Natural killer cell (primary cell): ENCODE data around the gene GULP1. TPM values are rescaled to one million over a fixed set of nuclear protein-coding genes. Genes with fewer than 3 reads are reported as not detected.

ENCODE experiments used
- ATAC-seq, 3 donors: fragments of 150-1000 bp in 2 of 3; fragments of 200-7000 bp in 1 of 3; cut with Tn5 transposase; 1 replicate in 1 of 3; 2 replicates in 2 of 3; pipeline ENCODE4 v1.10.0; 2021; ENCODE audit warnings: mild to moderate bottlenecking in 2 of 3, moderate library complexity in 2 of 3
- DNase-seq, 2 donors: peaks; one replicate each; pipeline versions ENCODE4 v3.0.0 to v3.0.0-alpha.2; 2013 to 2021; ENCODE audit warnings: mixed read lengths in 1 of 2
- H3K27ac ChIP-seq: one replicate; pipeline ENCODE4 v1.5.1; 2013; ENCODE audit warnings: mild to moderate bottlenecking, low read length
- H3K27me3 ChIP-seq: one replicate; pipeline ENCODE4 v1.6.1; 2013; ENCODE audit warnings: low read length; ENCODE audit not compliant: control insufficient read depth, insufficient read depth
- H3K36me3 ChIP-seq: one replicate; pipeline ENCODE4 v1.6.1; 2013; ENCODE audit warnings: low read length; ENCODE audit not compliant: control insufficient read depth, insufficient read depth
- H3K4me1 ChIP-seq: one replicate; pipeline ENCODE4 v1.6.1; 2013; ENCODE audit warnings: low read length; ENCODE audit not compliant: control insufficient read depth, insufficient read depth
- H3K4me3 ChIP-seq: one replicate; pipeline ENCODE4 v1.5.1; 2013; ENCODE audit warnings: low read length
- H3K9me3 ChIP-seq: one replicate; pipeline ENCODE4 v1.6.1; 2013; ENCODE audit warnings: low read length; ENCODE audit not compliant: control insufficient read depth, insufficient read depth
- H3K27ac Mint-ChIP-seq, 2 donors: one replicate each; pipeline ENCODE4 v1.8.0; 2022; ENCODE audit warnings: mild to moderate bottlenecking in 2 of 2, mixed read lengths in 2 of 2, moderate library complexity in 1 of 2
- H3K27me3 Mint-ChIP-seq, 2 donors: one replicate each; pipeline ENCODE4 v1.8.0; 2022; ENCODE audit warnings: low read depth in 2 of 2, mixed read lengths in 2 of 2
- H3K36me3 Mint-ChIP-seq: one replicate; pipeline ENCODE4 v1.8.0; 2022; ENCODE audit warnings: mixed read lengths
- H3K4me1 Mint-ChIP-seq, 2 donors: one replicate each; pipeline ENCODE4 v1.8.0; 2022; ENCODE audit warnings: mixed read lengths in 2 of 2
- H3K4me3 Mint-ChIP-seq: one replicate; pipeline ENCODE4 v1.8.0; 2022; ENCODE audit warnings: mild to moderate bottlenecking, moderate library complexity, mixed read lengths
- H3K9me3 Mint-ChIP-seq, 2 donors: one replicate each; pipeline ENCODE4 v1.8.0; 2022; ENCODE audit warnings: mixed read lengths in 2 of 2
- CTCF ChIP-seq: fragments of 200-600 bp; IDR thresholded peaks from one replicate; pipeline ENCODE4 v1.8.0; 2022; ENCODE audit warnings: antibody characterized with exemption
- WGBS: methylation state at CpG from one replicate; pipeline ENCODE4 v1.1.7; 2013; ENCODE audit warnings: missing lambda C conversion rate; ENCODE audit not compliant: insufficient coverage; 5-methylcytosine and 5-hydroxymethylcytosine counted together
- intact Hi-C: fragments of 100-400 bp; cut with micrococcal nuclease; formaldehyde crosslinking; loops from one replicate; pipeline ENCODE4 v1.14.2; 2022
- total RNA-seq, 4 donors: library from RNA; stranded (reverse); fragments of 120-200 nt in 1 of 4; gene quantifications; one replicate each; pipeline versions ENCODE4 v1.2.3 to v1.2.4, GENCODE V29; 2013 to 2022

Gene GULP1
- total RNA-seq, 3 donors from 2014 or later (not counting 1 experiment from before 2014, with no cell fraction given): not detected

- Mint-ChIP-seq H3K9me3 (peaks cover 6 to 13% of the 10 kb centered on the region in 2 donors), H3K36me3 (no peaks in the 10 kb centered on the region), H3K27ac (no peak overlapping the region), H3K4me1 (no peaks in the 10 kb centered on the region), H3K4me3 (no peak overlapping the region), H3K27me3 (no peaks in the 10 kb centered on the region)
- ATAC-seq: no peak
- Histone ChIP-seq H3K36me3 (no peaks in the 10 kb centered on the region), H3K9me3 (no peaks in the 10 kb centered on the region), H3K27me3 (no peaks in the 10 kb centered on the region), H3K4me3 (no peak overlapping the region), H3K4me1 (no peaks in the 10 kb centered on the region), H3K27ac (no peak overlapping the region)
- 68% methylated on average over 3 of the region's 3 CpGs for WGBS
- intact Hi-C loops: no loop called here
- DNase-seq: no peak
- no peak for TF ChIP-seq CTCF
Measured at GRCh38 chr2:188345020-188345419, 53.3 kb downstream of the GULP1 start.

GRCh38 chr2:188345426-188345825 lies 53.8 kb downstream of the GULP1 start:
- H3K4me3 ChIP-seq: no peak overlapping the region
- ATAC-seq: no peak
- H3K4me3 Mint-ChIP-seq: no peak overlapping the region
- DNase-seq: no peak
- no peaks in the 10 kb centered on the region for H3K27me3 Mint-ChIP-seq
- no peaks in the 10 kb centered on the region for H3K36me3 ChIP-seq
- H3K27me3 ChIP-seq: no peaks in the 10 kb centered on the region
- H3K9me3 Mint-ChIP-seq: peaks cover 6 to 13% of the 10 kb centered on the region in 2 donors
- H3K27ac ChIP-seq: no peak overlapping the region
- H3K36me3 Mint-ChIP-seq: no peaks in the 10 kb centered on the region
- no peak for TF ChIP-seq CTCF
- H3K4me1 ChIP-seq: no peaks in the 10 kb centered on the region
- intact Hi-C loops: no loop called here
- no peak overlapping the region for H3K27ac Mint-ChIP-seq
- no peaks in the 10 kb centered on the region for H3K9me3 ChIP-seq
- no peaks in the 10 kb centered on the region for H3K4me1 Mint-ChIP-seq

- ATAC-seq (no peak), DNase-seq (no peak)
- Mint-ChIP-seq H3K4me1 (no peaks in the 10 kb centered on the region), H3K36me3 (no peaks in the 10 kb centered on the region), H3K27me3 (no peaks in the 10 kb centered on the region), H3K4me3 (no peak overlapping the region), H3K9me3 (peaks cover 6 to 15% of the 10 kb centered on the region in 2 donors), H3K27ac (no peak overlapping the region)
- Histone ChIP-seq H3K27me3 (no peaks in the 10 kb centered on the region), H3K9me3 (no peaks in the 10 kb centered on the region), H3K4me1 (no peaks in the 10 kb centered on the region), H3K4me3 (no peak overlapping the region), H3K27ac (no peak overlapping the region), H3K36me3 (no peaks in the 10 kb centered on the region)
- intact Hi-C loops: no loop called here
- no peak for TF ChIP-seq CTCF
- 69% methylated on average over 2 of the region's 3 CpGs for WGBS
Measured at GRCh38 chr2:188345831-188346458, 54.3 kb downstream of the GULP1 start.

- H3K9me3 ChIP-seq: peaks cover 8% of the 10 kb centered on the region
- no CpG with 5 or more reads among the region's 1 CpG for WGBS
- Mint-ChIP-seq H3K9me3 (peaks cover 10 to 15% of the 10 kb centered on the region in 2 donors), H3K27ac (no peak overlapping the region), H3K27me3 (no peaks in the 10 kb centered on the region), H3K36me3 (no peaks in the 10 kb centered on the region), H3K4me3 (no peak overlapping the region), H3K4me1 (no peaks in the 10 kb centered on the region)
- TF ChIP-seq CTCF: no peak
- intact Hi-C loops: no loop called here
- ATAC-seq (no peak), DNase-seq (no peak)
- H3K4me3 ChIP-seq: no peak overlapping the region
- H3K36me3 ChIP-seq: no peaks in the 10 kb centered on the region
- H3K27me3 ChIP-seq: no peaks in the 10 kb centered on the region
- H3K4me1 ChIP-seq: no peaks in the 10 kb centered on the region
- no peak overlapping the region for H3K27ac ChIP-seq
Measured at GRCh38 chr2:188349019-188349418, 57.3 kb downstream of the GULP1 start.
